IPS DF 4.7 (cell line): ENCODE results near the gene ICA1L.
"Not testable (repeated sequence)": the region's sequence is repeated elsewhere in the genome, so short reads cannot be mapped to it uniquely, and the experiment has no call there.

ENCODE experiments used
- DNase-seq: peaks from one replicate; pipeline ENCODE4 v3.0.0-alpha.2; 2013; ENCODE audit warnings: low spot score; ENCODE audit errors: extremely low read depth

Gene ICA1L

GRCh38 chr2:202847693-202848524 is 23.7 kb downstream of the ICA1L start:
- no peak for DNase-seq

- DNase-seq, result no peak
Measured at GRCh38 chr2:202844656-202845055, 26.9 kb downstream of the ICA1L start.

GRCh38 chr2:202842690-202843089 is 28.9 kb downstream of the ICA1L start:
- no peak for DNase-seq

- no peak for DNase-seq
Measured at GRCh38 chr2:202841090-202841867, 30.3 kb downstream of the ICA1L start.

- peak; percentile 7 for DNase-seq
Measured at GRCh38 chr2:202831242-202832220, 40.0 kb downstream of the ICA1L start.

- DNase-seq, result no peak
Measured at GRCh38 chr2:202824901-202825300, 46.7 kb downstream of the ICA1L start.

GRCh38 chr2:202822411-202822810 is 49.2 kb downstream of the ICA1L start:
- DNase-seq, result no peak

- no peak for DNase-seq
Measured at GRCh38 chr2:202821206-202822160, 50.1 kb downstream of the ICA1L start.

- no peak for DNase-seq
Measured at GRCh38 chr2:202818321-202818720, 53.2 kb downstream of the ICA1L start.

- no peak for DNase-seq
Measured at GRCh38 chr2:202817771-202818170, 53.8 kb downstream of the ICA1L start.

- no peak for DNase-seq
Measured at GRCh38 chr2:202815548-202816360, 55.8 kb downstream of the ICA1L start.

- no peak for DNase-seq
Measured at GRCh38 chr2:202814226-202814625, 57.3 kb downstream of the ICA1L start.

- no peak for DNase-seq
Measured at GRCh38 chr2:202813387-202813786, 58.2 kb downstream of the ICA1L start.

- DNase-seq, result no peak
Measured at GRCh38 chr2:202808754-202809153, 62.8 kb downstream of the ICA1L start.

GRCh38 chr2:202807431-202808138 is 64.0 kb downstream of the ICA1L start:
- not testable (repeated sequence) for DNase-seq

- DNase-seq, result not testable (repeated sequence)
Measured at GRCh38 chr2:202805911-202806310, 65.7 kb downstream of the ICA1L start.

- DNase-seq, result no peak
Measured at GRCh38 chr2:202797944-202798343, 73.6 kb downstream of the ICA1L start.

GRCh38 chr2:202790676-202791075 is 80.9 kb downstream of the ICA1L start:
- DNase-seq, result no peak

- DNase-seq, result no peak
Measured at GRCh38 chr2:202786842-202787241, 84.7 kb downstream of the ICA1L start.
